Neural cell (in vitro differentiated cells): ENCODE results near the gene ZMYND11. TPM values are rescaled to one million over a fixed set of nuclear protein-coding genes. Genes with fewer than 3 reads are reported as not detected.
A peak's percentile ranks its signal among the peaks of the same experiment; 100 is the strongest.

Experiments
- H2AFZ ChIP-seq: fragments of 200-600, 300-800 bp; sonication (generic), shearing (Covaris generic); 2 replicates; pipeline ENCODE4 v1.6.0; 2014; ENCODE audit warnings: low read depth, mild to moderate bottlenecking, antibody characterized with exemption, low read length, moderate library complexity
- H3F3A ChIP-seq: fragments of 200-600 bp; shearing (Covaris generic); 2 replicates; pipeline ENCODE4 v1.6.1; 2016; ENCODE audit warnings: mild to moderate bottlenecking, moderate library complexity, mixed read lengths, antibody characterized with exemption, low read length; ENCODE audit not compliant: insufficient read depth, poor library complexity, severe bottlenecking
- H3K27ac ChIP-seq: fragments of 200-600, 300-800 bp; sonication (generic), shearing (Covaris generic); 2 replicates; pipeline ENCODE4 v1.5.1; 2014; ENCODE audit warnings: mild to moderate bottlenecking, low read length, moderate library complexity
- H3K27me3 ChIP-seq: fragments of 300-800, 200-600 bp; sonication (generic), shearing (Covaris generic); 2 replicates; pipeline ENCODE4 v1.6.0; 2014; ENCODE audit warnings: mild to moderate bottlenecking, low read depth, low read length, moderate library complexity; ENCODE audit not compliant: insufficient read depth
- H3K36me3 ChIP-seq: fragments of 300-800, 200-600 bp; sonication (generic), shearing (Covaris generic); 2 replicates; pipeline ENCODE4 v1.5.1; 2014; ENCODE audit warnings: mild to moderate bottlenecking, antibody characterized with exemption, low read length, moderate library complexity; ENCODE audit not compliant: insufficient read depth
- H3K4me2 ChIP-seq: fragments of 300-800, 200-600 bp; sonication (generic), shearing (Covaris generic); 2 replicates; pipeline ENCODE4 v1.6.0; 2014; ENCODE audit warnings: mild to moderate bottlenecking, low read length
- H3K4me3 ChIP-seq: fragments of 300-800, 200-600 bp; sonication (generic), shearing (Covaris generic); 2 replicates; pipeline ENCODE4 v1.5.1; 2014; ENCODE audit warnings: mild to moderate bottlenecking, low read length, moderate library complexity
- H3K79me2 ChIP-seq: fragments of 200-600 bp; shearing (Covaris generic); replicated peaks from 2 replicates; pipeline ENCODE4 v1.6.0; 2014; ENCODE audit warnings: mild to moderate bottlenecking, low read length, moderate library complexity; ENCODE audit not compliant: insufficient read depth
- H3K9ac ChIP-seq: fragments of 300-800, 200-600 bp; sonication (generic), shearing (Covaris generic); 2 replicates; pipeline ENCODE4 v1.6.1; 2016; ENCODE audit warnings: mild to moderate bottlenecking, low read length, mixed read lengths
- H3K9me2 ChIP-seq: fragments of 200-600 bp; shearing (Covaris generic); 2 replicates; pipeline ENCODE4 v1.6.1; 2016; ENCODE audit warnings: mild to moderate bottlenecking, low read length, mixed read lengths; ENCODE audit not compliant: insufficient read depth
- H3K9me3 ChIP-seq: fragments of 200-600, 300-800 bp; sonication (generic), shearing (Covaris generic); 2 replicates; pipeline ENCODE4 v1.6.1; 2016; ENCODE audit warnings: mild to moderate bottlenecking, mixed run types, low read length, moderate library complexity, mixed read lengths
- H4K20me1 ChIP-seq: fragments of 200-600 bp; shearing (Covaris generic); 2 replicates; pipeline ENCODE4 v1.6.1; 2016; ENCODE audit warnings: mild to moderate bottlenecking, mixed run types; ENCODE audit not compliant: insufficient read depth
- CTCF ChIP-seq: fragments of 450-650 bp; IDR thresholded peaks from 2 replicates; pipeline ENCODE4 v1.5.1; 2014; ENCODE audit warnings: antibody characterized with exemption, mild to moderate bottlenecking, moderate library complexity; ENCODE audit not compliant: poor library complexity, severe bottlenecking
- EP300 ChIP-seq: fragments of 450-650 bp; conservative IDR thresholded peaks from 2 replicates; pipeline ENCODE4 v1.6.1; 2014; ENCODE audit warnings: antibody characterized with exemption, mild to moderate bottlenecking, moderate library complexity; ENCODE audit not compliant: poor library complexity, severe bottlenecking
- EZH2 ChIP-seq: fragments of 200-600, 300-800 bp; shearing (Covaris generic), sonication (generic); IDR thresholded peaks from 2 replicates; pipeline ENCODE4 v1.6.1; 2014; ENCODE audit warnings: antibody characterized with exemption, low read length, borderline replicate concordance, mild to moderate bottlenecking; ENCODE audit not compliant: insufficient read depth, poor library complexity, severe bottlenecking
- MXI1 ChIP-seq: fragments of 450-650 bp; conservative IDR thresholded peaks from 2 replicates; pipeline ENCODE4 v1.6.1; 2014; ENCODE audit warnings: antibody characterized with exemption, mild to moderate bottlenecking; ENCODE audit not compliant: poor library complexity, severe bottlenecking
- POLR2AphosphoS5 ChIP-seq: IDR thresholded peaks from 2 replicates; pipeline ENCODE4 v1.6.1; 2012
- RAD21 ChIP-seq: fragments of 450-650 bp; conservative IDR thresholded peaks from 2 replicates; pipeline ENCODE4 v1.6.1; 2014; ENCODE audit warnings: antibody characterized with exemption, mild to moderate bottlenecking, moderate library complexity
- REST ChIP-seq: IDR thresholded peaks from 2 replicates; pipeline ENCODE4 v1.6.1; 2012; ENCODE audit warnings: borderline replicate concordance
- SMC3 ChIP-seq: fragments of 450-650 bp; conservative IDR thresholded peaks from 2 replicates; pipeline ENCODE4 v1.6.1; 2014; ENCODE audit warnings: antibody characterized with exemption, mild to moderate bottlenecking, moderate library complexity; ENCODE audit not compliant: poor library complexity
- TAF1 ChIP-seq: IDR thresholded peaks from 2 replicates; pipeline ENCODE4 v1.6.1; 2012; ENCODE audit warnings: low read depth
- polyA plus RNA-seq: library from polyadenylated mRNA; depleted of rRNA; stranded (reverse); fragments of >200 nt; gene quantifications from 2 replicates; pipeline ENCODE4 v1.2.3, GENCODE V29; 2014

ZMYND11 gene
- polyA plus RNA-seq, 1 donor from 2014 or later = 122 TPM

DNA sequence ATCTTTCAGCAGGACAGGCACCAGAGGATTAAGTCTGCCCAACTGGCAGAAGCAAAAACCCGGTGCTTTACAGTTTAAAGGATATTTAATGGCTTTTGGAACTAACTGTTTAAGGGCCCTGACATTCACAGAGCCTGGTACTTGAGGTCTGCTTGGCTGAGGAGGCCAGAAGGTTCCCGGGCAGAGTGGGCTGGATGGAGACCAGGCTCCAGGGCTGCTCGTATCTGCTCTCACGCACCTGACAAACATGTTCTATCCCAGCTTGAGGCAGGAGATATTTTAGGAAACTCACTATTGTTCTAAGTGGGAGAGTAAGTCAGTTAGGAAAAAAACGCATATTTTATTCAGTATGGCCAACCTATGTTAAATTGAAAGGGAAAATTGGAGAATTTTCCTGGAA lies 143.5 kb downstream of the ZMYND11 start:
- H3F3A ChIP-seq = no peaks in the 10 kb centered on the region
- no peaks in the 10 kb centered on the region for H4K20me1 ChIP-seq
- no peaks in the 10 kb centered on the region for H3K79me2 ChIP-seq
- TF ChIP-seq TAF1 = no peak
- H3K4me2 ChIP-seq = no peak overlapping the region
- no peaks in the 10 kb centered on the region for H3K27me3 ChIP-seq
- no peaks in the 10 kb centered on the region for H3K9me2 ChIP-seq
- peaks cover 17% of the 10 kb centered on the region for H3K36me3 ChIP-seq
- H2AFZ ChIP-seq = no peak overlapping the region
- no peak overlapping the region for H3K4me3 ChIP-seq
- no peak overlapping the region for H3K27ac ChIP-seq
- H3K9ac ChIP-seq = no peak overlapping the region
- H3K9me3 ChIP-seq = no peaks in the 10 kb centered on the region

DNA sequence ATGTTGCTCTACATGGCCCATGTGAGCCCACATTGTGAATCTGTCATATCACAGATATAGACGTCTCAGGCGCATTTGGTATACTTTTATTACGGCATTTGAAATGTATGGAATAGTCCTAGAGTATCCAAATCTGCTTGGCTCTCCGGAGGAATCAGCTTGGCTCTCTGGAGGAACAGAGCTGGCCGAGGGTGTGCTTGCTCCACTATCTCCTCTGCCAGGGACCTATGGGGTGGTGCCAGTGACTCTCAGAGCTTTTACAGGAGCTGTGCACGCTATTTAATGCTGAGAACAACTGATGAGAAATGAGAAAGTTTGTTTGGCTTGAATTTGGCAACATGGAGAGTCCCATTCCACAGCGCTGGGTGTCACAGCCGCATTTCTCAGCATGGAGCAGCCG lies 144.0 kb downstream of the ZMYND11 start:
- TF ChIP-seq SMC3 = no peak
- TF ChIP-seq CTCF = no peak
- TF ChIP-seq MXI1 = peak; percentile 0
- no peak for TF ChIP-seq TAF1
- TF ChIP-seq REST = no peak
- no peak for TF ChIP-seq EP300
- no peak for TF ChIP-seq EZH2
- no peaks in the 10 kb centered on the region for H3F3A ChIP-seq
- H3K27ac ChIP-seq = no peak overlapping the region
- H3K4me3 ChIP-seq = no peak overlapping the region
- H3K9ac ChIP-seq = no peak overlapping the region
- no peaks in the 10 kb centered on the region for H3K9me3 ChIP-seq
- no peaks in the 10 kb centered on the region for H3K9me2 ChIP-seq
- H2AFZ ChIP-seq = no peak overlapping the region
- no peak overlapping the region for H3K4me2 ChIP-seq
- H4K20me1 ChIP-seq = no peaks in the 10 kb centered on the region
- peaks cover 22% of the 10 kb centered on the region for H3K36me3 ChIP-seq
- no peaks in the 10 kb centered on the region for H3K27me3 ChIP-seq
- no peaks in the 10 kb centered on the region for H3K79me2 ChIP-seq

DNA sequence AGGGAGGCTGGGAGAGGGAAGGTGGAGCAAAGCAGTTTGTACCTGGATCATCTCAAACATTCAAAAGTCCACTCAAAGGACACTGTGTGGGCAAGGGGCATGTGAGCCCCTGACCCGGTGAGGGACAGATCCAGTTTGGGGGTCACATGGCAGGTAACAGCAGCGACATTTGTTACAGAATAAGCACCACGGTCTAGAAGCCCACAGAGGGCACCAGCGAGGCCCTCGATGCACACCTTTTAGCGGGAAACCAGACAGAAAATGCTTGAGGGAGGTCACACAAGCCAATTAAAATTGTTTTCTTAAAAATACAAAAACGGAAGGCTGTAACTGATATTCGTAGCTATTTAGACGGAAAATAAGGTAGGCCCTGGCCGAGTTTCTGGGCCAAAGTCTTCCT lies 144.4 kb downstream of the ZMYND11 start:
- Histone ChIP-seq H3K27ac (no peak overlapping the region), H3K9me3 (no peaks in the 10 kb centered on the region), H2AFZ (no peak overlapping the region), H4K20me1 (no peaks in the 10 kb centered on the region), H3K4me2 (no peak overlapping the region), H3K9me2 (no peaks in the 10 kb centered on the region), H3K79me2 (no peaks in the 10 kb centered on the region), H3K36me3 (peaks cover 23% of the 10 kb centered on the region), H3F3A (no peaks in the 10 kb centered on the region), H3K9ac (no peak overlapping the region), H3K27me3 (no peaks in the 10 kb centered on the region), H3K4me3 (no peak overlapping the region)
- TF ChIP-seq EP300 (no peak), RAD21 (no peak), SMC3 (no peak), CTCF (no peak), MXI1 (no peak), TAF1 (no peak), REST (no peak), EZH2 (no peak), POLR2AphosphoS5 (no peak)
